HG03280 (cell line): Measurements from ENCODE around the gene SCUBE1.

ENCODE experiments used
- ATAC-seq: cut with Tn5 transposase; IDR thresholded peaks from one replicate; pipeline ENCODE4 v1.9.1; 2021; ENCODE audit warnings: mild to moderate bottlenecking, moderate library complexity; ENCODE audit not compliant: unreplicated experiment

The SCUBE1 gene

GRCh38 chr22:43343262-43343669 lies at the start of gene SCUBE1:
SCUBE1 (minus strand) TSS chr22:43343372; CDS start chr22:43343261, 111 bp downstream.
- ATAC-seq: no peak

- ATAC-seq: no peak
Observed at GRCh38 chr22:43392385-43392989, 49.3 kb upstream of the SCUBE1 start.

GRCh38 chr22:43391306-43391705 lies 48.1 kb upstream of the SCUBE1 start:
- ATAC-seq: no peak

GRCh38 chr22:43390872-43391271 lies 47.7 kb upstream of the SCUBE1 start:
- no peak for ATAC-seq

- ATAC-seq: no peak
Observed at GRCh38 chr22:43390166-43390565, 47.0 kb upstream of the SCUBE1 start.

- ATAC-seq: no peak
Observed at GRCh38 chr22:43389227-43389836, 46.2 kb upstream of the SCUBE1 start.

GRCh38 chr22:43388420-43388851 lies 45.3 kb upstream of the SCUBE1 start:
- ATAC-seq: no peak

DNA sequence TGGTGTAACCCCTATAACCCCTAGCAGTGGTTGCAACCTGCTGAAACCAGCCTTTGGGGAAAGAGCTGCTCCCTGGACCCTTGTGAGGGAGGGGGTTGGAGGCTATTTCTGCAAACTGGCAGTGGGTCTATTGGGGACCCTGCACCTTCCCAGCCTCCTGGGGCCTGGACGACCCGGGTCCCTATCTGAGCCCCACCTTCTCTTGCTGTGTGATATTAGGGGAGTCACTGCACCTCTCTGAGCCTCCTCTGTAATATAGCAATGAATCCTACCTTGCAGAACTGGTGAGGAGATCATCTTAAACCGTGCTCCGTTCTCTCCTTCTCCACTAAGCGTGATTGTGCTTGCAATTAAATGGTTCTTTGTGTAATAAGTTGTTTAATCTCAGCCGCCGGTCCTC lies 44.6 kb upstream of the SCUBE1 start:
- ATAC-seq: no peak

DNA sequence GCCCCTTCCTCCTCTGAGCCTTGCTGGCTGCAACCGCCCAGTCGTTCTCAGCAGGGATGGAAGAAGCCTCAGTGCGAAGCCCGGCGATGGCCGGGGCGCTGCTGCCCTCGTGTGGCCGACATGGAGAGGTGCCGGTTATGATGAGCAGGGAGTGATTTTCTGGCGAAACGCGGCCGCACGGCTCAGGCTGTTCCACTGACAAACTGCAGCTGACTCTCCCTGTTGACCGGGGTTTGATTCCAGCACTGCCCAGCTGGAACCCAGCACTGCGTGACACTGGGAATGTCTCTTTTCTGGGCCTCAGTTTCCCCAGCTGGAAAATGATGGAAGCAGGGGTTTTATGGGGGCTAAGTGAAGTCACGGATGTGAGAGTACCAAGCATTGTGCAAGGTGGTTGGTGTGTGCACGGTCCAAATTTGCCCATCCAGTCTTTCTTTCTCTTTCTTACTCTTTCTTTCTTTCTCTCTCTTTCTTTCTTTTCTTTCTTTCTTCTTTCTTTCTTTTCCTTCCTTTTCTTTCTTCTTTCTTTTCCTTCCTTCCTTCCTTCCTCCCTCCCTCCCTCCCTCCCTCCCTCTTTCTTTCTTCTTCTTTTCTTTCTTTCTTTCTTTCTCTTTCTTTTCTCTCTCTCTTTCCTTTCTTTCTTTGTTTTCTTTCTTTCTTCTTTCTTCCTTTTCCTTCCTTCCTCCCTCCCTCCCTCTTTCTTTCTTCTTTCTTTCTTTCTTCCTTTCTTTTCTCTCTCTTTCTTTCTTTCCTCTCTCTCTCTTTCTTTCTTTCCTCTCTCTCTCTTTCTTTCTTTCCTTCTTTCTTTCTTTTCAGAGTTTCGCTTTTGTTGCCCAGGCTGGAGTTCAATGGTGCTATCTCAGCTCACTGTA lies 42.8 kb upstream of the SCUBE1 start:
- peak; percentile 72 for ATAC-seq

- no peak for ATAC-seq
Observed at GRCh38 chr22:43384863-43385262, 41.7 kb upstream of the SCUBE1 start.

- ATAC-seq: no peak
Observed at GRCh38 chr22:43381693-43382092, 38.5 kb upstream of the SCUBE1 start.

DNA sequence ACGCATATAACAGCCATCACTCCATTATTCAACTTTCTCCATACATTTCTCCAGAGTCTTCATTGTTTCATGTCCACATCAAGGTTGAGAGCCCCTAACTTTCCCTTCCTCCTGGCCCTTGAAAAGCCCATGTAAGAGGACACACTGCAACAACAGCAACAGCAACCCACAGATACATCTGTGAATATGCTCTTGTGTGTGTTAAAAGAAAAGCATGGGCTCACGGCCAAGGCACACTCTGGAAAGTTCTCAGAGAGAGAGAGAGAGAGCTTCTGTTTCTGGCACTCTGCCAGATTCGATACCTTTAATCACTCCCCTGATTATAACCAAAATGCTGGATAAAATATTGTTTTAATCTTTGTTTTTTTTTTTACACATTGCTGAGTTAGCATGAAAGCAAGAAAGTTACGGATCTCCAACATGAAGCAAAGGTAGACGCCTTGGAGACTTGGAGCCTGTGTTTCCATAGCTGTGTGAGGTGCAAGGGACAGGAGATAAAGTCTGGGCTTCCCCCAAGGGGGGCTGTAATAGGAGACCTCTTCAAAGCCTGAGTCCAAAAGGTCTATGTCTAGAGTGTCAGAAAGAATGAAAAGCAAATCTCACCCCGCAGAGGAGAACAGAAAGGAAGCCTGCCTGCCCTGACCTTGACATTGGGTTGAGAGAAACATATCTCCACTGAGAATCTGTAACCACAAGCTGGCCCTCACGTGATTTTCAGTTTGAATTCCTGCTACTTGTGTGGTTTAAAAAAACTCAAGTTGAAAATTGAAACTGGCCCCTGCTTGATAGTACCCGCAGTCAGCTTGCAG lies 34.9 kb upstream of the SCUBE1 start:
- ATAC-seq: peak; percentile 70

GRCh38 chr22:43377548-43377895 lies 34.4 kb upstream of the SCUBE1 start:
- ATAC-seq: no peak

- ATAC-seq: no peak
Observed at GRCh38 chr22:43376765-43377547, 33.8 kb upstream of the SCUBE1 start.

DNA sequence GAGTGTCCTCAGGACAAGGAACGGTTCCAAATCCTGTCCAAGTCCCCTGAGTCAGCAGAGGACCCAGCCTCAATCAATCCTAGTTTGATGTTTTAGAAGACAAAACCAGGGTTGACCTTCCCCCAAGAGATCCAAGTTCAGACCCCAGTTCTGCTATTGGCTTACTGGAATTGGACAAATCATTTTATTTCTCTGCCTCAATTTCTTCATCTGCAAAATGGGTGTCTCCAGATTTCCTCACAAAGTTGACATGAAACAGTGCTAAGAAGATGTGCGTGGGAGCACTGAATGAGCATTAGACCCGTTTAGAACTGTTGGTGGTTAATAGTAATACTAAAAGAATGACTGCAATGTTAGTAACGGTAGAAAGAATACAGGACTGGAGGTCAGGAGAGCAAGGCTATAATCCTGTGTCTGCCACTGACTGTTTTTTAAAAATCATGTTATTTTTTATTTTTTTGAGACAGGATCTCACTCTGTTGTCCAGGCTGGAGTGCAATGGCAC lies 32.8 kb upstream of the SCUBE1 start:
- no peak for ATAC-seq

DNA sequence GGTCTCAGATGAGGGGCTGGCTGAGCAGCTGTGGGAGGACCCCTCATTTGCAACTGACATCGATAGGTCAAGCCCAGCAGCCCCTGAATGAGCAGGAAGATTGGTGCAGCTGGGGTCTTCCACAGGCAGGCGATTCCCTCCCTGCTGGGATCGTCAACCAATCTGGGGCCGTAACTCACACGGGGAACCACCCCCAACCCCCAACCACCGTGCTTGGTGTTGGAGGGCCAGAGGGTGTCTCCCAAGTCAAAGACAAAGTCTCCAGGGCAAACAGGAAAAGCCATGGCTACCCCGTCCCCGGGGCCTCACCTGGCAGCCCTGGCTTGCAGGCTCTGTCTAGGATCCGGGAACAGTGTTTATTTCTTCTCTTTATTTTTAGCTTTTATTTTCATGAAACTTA lies 26.9 kb upstream of the SCUBE1 start:
- ATAC-seq: no peak

DNA sequence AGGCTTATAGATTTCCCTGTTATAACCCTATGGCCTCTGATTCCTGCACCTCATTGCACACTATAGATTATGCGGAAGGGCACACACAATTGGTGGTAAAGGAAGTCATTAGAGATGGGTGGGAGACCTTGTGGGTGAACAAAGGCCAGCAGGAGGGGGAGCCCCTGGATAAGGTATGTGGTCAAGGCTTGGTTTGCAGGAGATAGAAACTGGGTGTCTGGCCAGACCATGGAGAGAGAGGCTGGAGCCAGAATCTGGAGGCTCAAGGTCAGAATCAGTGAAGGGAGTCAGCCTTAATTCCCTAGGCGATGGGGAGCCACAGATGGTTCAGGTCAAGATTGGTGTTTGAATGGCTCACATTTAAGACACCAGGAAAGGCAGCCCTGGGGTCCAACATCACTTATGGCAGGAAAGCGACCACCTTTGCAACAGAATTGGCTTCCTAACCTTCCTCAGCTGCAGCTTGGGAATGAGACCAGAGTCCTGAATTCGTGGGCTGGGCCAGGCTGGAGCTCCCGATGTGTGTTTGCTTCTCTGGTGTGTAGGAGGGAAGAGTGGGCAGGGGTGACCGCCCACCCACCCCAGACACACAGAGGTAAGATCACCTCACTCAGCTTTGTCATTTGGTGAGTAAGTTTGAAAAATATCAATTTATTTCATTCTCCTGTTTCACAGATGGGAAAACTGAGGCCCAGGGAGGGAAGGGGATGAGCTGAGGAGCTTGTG lies 22.7 kb upstream of the SCUBE1 start:
- ATAC-seq: no peak

GRCh38 chr22:43364169-43364435 lies 20.9 kb upstream of the SCUBE1 start:
- ATAC-seq: no peak

DNA sequence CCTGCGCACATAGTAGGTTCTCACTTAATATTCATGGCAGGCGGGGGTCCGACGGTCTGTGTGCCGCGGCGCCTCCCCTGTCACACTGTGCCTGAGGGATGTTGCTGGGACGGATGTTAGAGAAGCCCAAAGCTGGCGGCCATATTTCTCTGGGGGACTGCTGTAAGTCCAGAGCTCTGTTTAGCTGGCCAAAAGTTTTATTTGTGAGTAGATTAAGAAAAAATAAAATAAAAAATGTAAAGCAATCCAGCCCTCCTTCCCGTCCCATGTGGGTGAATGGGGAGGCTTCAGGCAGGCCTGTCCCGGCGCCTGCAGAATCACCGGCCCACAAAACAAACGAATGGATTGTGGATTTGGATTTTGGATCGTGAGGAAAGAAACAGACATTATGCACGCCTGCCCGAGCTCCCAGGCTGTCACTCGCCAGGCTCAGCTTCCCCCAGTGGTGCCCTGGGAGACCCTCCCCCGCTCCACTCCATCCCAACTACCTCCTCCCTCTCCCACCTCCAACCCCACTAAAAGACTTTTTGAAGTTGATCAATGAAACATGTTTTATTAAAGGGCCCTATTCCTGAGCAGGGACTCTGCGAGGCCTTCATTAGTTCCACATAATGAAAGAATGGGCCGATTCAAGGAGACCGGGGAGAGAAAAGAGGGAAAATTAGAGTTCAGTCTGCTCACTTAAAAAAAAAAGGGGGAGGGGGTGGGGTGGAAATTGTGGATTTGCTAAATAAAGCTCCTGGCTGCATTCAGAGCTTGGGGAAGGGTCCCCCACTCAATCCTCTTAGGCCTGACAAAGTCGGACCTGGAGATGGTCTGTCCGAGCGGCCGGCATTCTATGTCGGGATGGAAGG lies 20.4 kb upstream of the SCUBE1 start:
- ATAC-seq: no peak
